Ishikawa (cell line): Measurements from ENCODE around the gene IQSEC3.

Experiments used
- CEBPB ChIP-seq: IDR thresholded peaks from 2 replicates; pipeline ENCODE4 v1.6.1; 2012
- EGR1 ChIP-seq: IDR thresholded peaks from 2 replicates; pipeline ENCODE4 v1.6.1; 2012
- EP300 ChIP-seq: IDR thresholded peaks from 2 replicates; pipeline ENCODE4 v1.6.1; 2012; ENCODE audit warnings: borderline replicate concordance
- TAF1 ChIP-seq: IDR thresholded peaks from 2 replicates; pipeline ENCODE4 v1.6.1; 2012; ENCODE audit warnings: low read depth, mild to moderate bottlenecking
- YY1 ChIP-seq: IDR thresholded peaks from 2 replicates; pipeline ENCODE4 v1.6.1; 2012; ENCODE audit warnings: low read depth
- ZBTB7A ChIP-seq: IDR thresholded peaks from 2 replicates; pipeline ENCODE4 v1.6.1; 2012; ENCODE audit warnings: low read depth

- TF ChIP-seq EP300 (no peak), CEBPB (no peak), TAF1 (no peak), EGR1 (no peak), ZBTB7A (no peak), YY1 (no peak)
Measured at GRCh38 chr12:147242-147641, 80.7 kb downstream of the IQSEC3 start.
